A673 (cell line): ENCODE results near the gene KPNA5.

ENCODE experiments used
- CTCF ChIP-seq: fragments of 300-800, 200-600 bp; sonication (generic); conservative IDR thresholded peaks from 2 replicates; pipeline ENCODE4 v1.5.1; 2017; ENCODE audit warnings: low read depth, mild to moderate bottlenecking, antibody characterized with exemption, low read length, moderate library complexity, mixed read lengths
- EZH2 ChIP-seq: fragments of 200-600 bp; sonication (generic); IDR thresholded peaks from 2 replicates; pipeline ENCODE4 v1.6.1; 2017; ENCODE audit warnings: borderline replicate concordance, low read depth, mild to moderate bottlenecking, mixed read lengths, antibody characterized with exemption, low read length; ENCODE audit not compliant: poor library complexity, severe bottlenecking

- TF ChIP-seq CTCF (no peak), EZH2 (no peak)
Measured at GRCh38 chr6:116682334-116682712, 1.3 kb downstream of the KPNA5 start.
